ENCODE measurements around the gene ATF6B. TPM values are rescaled to one million over a fixed set of nuclear protein-coding genes. Genes with fewer than 3 reads are reported as not detected.
A peak's percentile ranks its signal among the peaks of the same experiment; 100 is the strongest.

ATF6B gene
- total and polyA plus RNA-seq, 2 of the 13 experiments (the other 11 are each of a cell fraction or from before 2014, with no cell fraction given): 18.1 to 44.0 TPM

- no peak for TF ChIP-seq PHF20 (CRISPR knock-in tag; IDR thresholded peaks at IDR 0.05)
- TF ChIP-seq MLLT10 (CRISPR knock-in tag; IDR thresholded peaks at IDR 0.05): no peak
- no peak for TF ChIP-seq ARNT (IDR thresholded peaks at IDR 0.05)
- TF ChIP-seq HNF1A (IDR thresholded peaks at IDR 0.05; ENCODE audit: low read depth): no peak
- no peak for TF ChIP-seq HNF1A (CRISPR knock-in tag; IDR thresholded peaks at IDR 0.05; ENCODE audit: borderline replicate concordance)
- TF ChIP-seq SETDB1 (CRISPR knock-in tag; IDR thresholded peaks at IDR 0.05; ENCODE audit: borderline replicate concordance): no peak
- TF ChIP-seq BRD4 (CRISPR knock-in tag; IDR thresholded peaks at IDR 0.05): 0 out of 2 replicates have a peak, but pooled peaks have one; percentile 47
- TF ChIP-seq NRL (CRISPR knock-in tag; IDR thresholded peaks at IDR 0.05; ENCODE audit: borderline replicate concordance): no peak
- peak; percentile 14; the same call in 1 of the 2 replicates for TF ChIP-seq TARDBP (CRISPR knock-in tag; IDR thresholded peaks at IDR 0.05)
- TF ChIP-seq PAXIP1 (CRISPR knock-in tag; conservative IDR thresholded peaks at IDR 0.05): no peak
- TF ChIP-seq TEAD3 (CRISPR knock-in tag; optimal IDR thresholded peaks at IDR 0.05; ENCODE audit: borderline replicate concordance): no peak
- TF ChIP-seq MTA1 (CRISPR knock-in tag; IDR thresholded peaks at IDR 0.05; ENCODE audit: borderline replicate concordance): peak; percentile 83; the same call in 1 of the 2 replicates
- TF ChIP-seq SIX1 (CRISPR knock-in tag; IDR thresholded peaks at IDR 0.05; ENCODE audit: borderline replicate concordance): no peak
- 0 out of 2 replicates have a peak, but pooled peaks have one; percentile 83 for TF ChIP-seq ZNF83 (CRISPR knock-in tag; IDR thresholded peaks at IDR 0.05; ENCODE audit: borderline replicate concordance)
- TF ChIP-seq E2F2 (CRISPR knock-in tag; IDR thresholded peaks at IDR 0.05; ENCODE audit: borderline replicate concordance): no peak
- TF ChIP-seq ZFAT (CRISPR knock-in tag; conservative IDR thresholded peaks at IDR 0.05): no peak
- 0 out of 2 replicates have a peak, but pooled peaks have one; percentile 34 for TF ChIP-seq MIER3 (CRISPR knock-in tag; IDR thresholded peaks at IDR 0.05; ENCODE audit: borderline replicate concordance)
- TF ChIP-seq ZNF234 (CRISPR knock-in tag; conservative IDR thresholded peaks at IDR 0.05): no peak
- no peak for TF ChIP-seq ZUFSP (CRISPR knock-in tag; IDR thresholded peaks at IDR 0.05; ENCODE audit: borderline replicate concordance)
- peak; percentile 79 for TF ChIP-seq ZMYM3 (CRISPR knock-in tag; IDR thresholded peaks at IDR 0.05)
Measured at GRCh38 chr6:32154514-32155161, 26.6 kb upstream of the ATF6B start (continued).

All from HepG2 (cell line).